ENCODE results near the gene RAE1. TPM values are rescaled to one million over a fixed set of nuclear protein-coding genes. Genes with fewer than 3 reads are reported as not detected.

The RAE1 gene
- total and polyA plus RNA-seq, 7 donors, result 9.1 to 23.6 (median 14.7) TPM

GRCh38 chr20:57396984-57397692, 46.1 kb downstream of the RAE1 start:
- intact Hi-C loops (cut with DNase I), result loop anchor here in 1 of 2 donors (5.0 kb wide), 1 partner anchor 40 kb away; no protein-coding TSS in a partner anchor
- peak; percentile 11 to 50 for DNase-seq
- H3K27ac ChIP-seq, result peak overlapping the region; percentile 92

DNA sequence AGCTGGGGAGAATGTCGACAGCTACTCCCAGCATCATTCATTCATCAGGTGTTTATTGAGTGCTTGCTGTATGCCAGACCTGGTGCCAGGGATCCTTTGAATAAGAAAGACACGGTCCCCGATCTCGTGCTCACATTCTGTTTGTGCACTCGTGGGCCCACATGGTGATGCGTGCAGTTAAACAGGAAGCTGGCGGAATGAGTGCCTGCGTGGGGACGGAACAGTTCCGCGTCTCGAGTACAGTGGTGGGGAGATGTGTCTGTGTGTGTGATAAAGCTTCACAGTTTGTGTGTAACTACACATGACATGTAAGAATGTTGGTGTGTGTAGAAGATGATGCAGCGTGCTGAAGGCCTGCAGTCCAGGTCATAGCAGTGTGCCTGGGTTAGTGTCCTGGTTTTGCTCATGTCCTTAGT, 46.6 kb downstream of the RAE1 start:
- Histone ChIP-seq H3K36me3 (ENCODE audit: insufficient read depth in 1 of 2, low read depth in 1 of 2) (peaks cover 0 to 51% of the 10 kb centered on the region in 2 donors), H3K27ac (peak overlapping the region; percentile 92), H3K27me3 (ENCODE audit: insufficient read depth in 3 of 3, low read length in 2 of 3) (no peaks in the 10 kb centered on the region), H3K4me1 (peaks cover 81% of the 10 kb centered on the region), H3K9me3 (no peaks in the 10 kb centered on the region), H3K4me3 (peak overlapping the region; percentile 77)
- DNase-seq, result peak; percentile 22 to 63
- no peak for ATAC-seq
- TF ChIP-seq CTCF (IDR thresholded peaks at IDR 0.05), result no peak
- intact Hi-C loops (cut with DNase I), result loop anchor here (2.0 to 5.0 kb wide), 2 partner anchors 37 to 40 kb away; no protein-coding TSS in a partner anchor
- 20 to 42% (median 28%) methylated on average over 13 of the region's 13 CpGs for WGBS, 3 donors

More at GRCh38 chr20:57396984-57397692, 46.1 kb downstream of the RAE1 start:
- 56 to 76% (median 61%) methylated on average over 16 of the region's 16 CpGs for WGBS, 3 donors
- Histone ChIP-seq H3K36me3 (ENCODE audit: insufficient read depth in 1 of 2, low read depth in 1 of 2) (peaks cover 0 to 51% of the 10 kb centered on the region in 2 donors), H3K4me3 (peak overlapping the region; percentile 77), H3K9me3 (no peaks in the 10 kb centered on the region), H3K27me3 (ENCODE audit: insufficient read depth in 3 of 3, low read length in 2 of 3) (no peaks in the 10 kb centered on the region), H3K4me1 (peaks cover 81% of the 10 kb centered on the region)
- no peak for TF ChIP-seq CTCF (IDR thresholded peaks at IDR 0.05)
- ATAC-seq, result no peak

- Histone ChIP-seq H3K27me3 (ENCODE audit: insufficient read depth in 3 of 3, low read length in 2 of 3) (no peaks in the 10 kb centered on the region), H3K36me3 (ENCODE audit: insufficient read depth in 1 of 2, low read depth in 1 of 2) (peaks cover 0 to 51% of the 10 kb centered on the region in 2 donors), H3K4me1 (peaks cover 81% of the 10 kb centered on the region), H3K9me3 (no peaks in the 10 kb centered on the region), H3K27ac (peak overlapping the region; percentile 92), H3K4me3 (peak overlapping the region; percentile 77)
- WGBS, 3 donors, result 12 to 22% (median 14%) methylated on average over 15 to 27 of the region's 27 CpGs
- intact Hi-C loops (cut with DNase I), result loop anchor here (2.0 to 5.0 kb wide), 2 partner anchors 36 to 39 kb away; no protein-coding TSS in a partner anchor
- TF ChIP-seq CTCF (IDR thresholded peaks at IDR 0.05), result no peak
- peak; percentile 81 to 91 for DNase-seq
- ATAC-seq, result peak; percentile 41 to 58 (median 53)
Measured at GRCh38 chr20:57398231-57398821, 47.3 kb downstream of the RAE1 start.

GRCh38 chr20:57398901-57399535, 48.0 kb downstream of the RAE1 start:
- H3K36me3 ChIP-seq (ENCODE audit: insufficient read depth in 1 of 2, low read depth in 1 of 2), result peaks cover 3 to 51% of the 10 kb centered on the region in 2 donors
- H3K27ac ChIP-seq, result peak overlapping the region; percentile 92
- 21 to 42% (median 23%) methylated on average over 13 of the region's 13 CpGs for WGBS, 3 donors
- ATAC-seq, result no peak
- H3K9me3 ChIP-seq, result no peaks in the 10 kb centered on the region
- no peaks in the 10 kb centered on the region for H3K27me3 ChIP-seq (ENCODE audit: insufficient read depth in 3 of 3, low read length in 2 of 3)
- H3K4me1 ChIP-seq, result peaks cover 84% of the 10 kb centered on the region
- peak; percentile 10 to 45 for DNase-seq
- intact Hi-C loops (cut with DNase I), result loop anchor here (2.0 to 5.0 kb wide), 2 partner anchors 36 to 38 kb away; no protein-coding TSS in a partner anchor
- peak overlapping the region; percentile 77 for H3K4me3 ChIP-seq
- no peak for TF ChIP-seq CTCF (IDR thresholded peaks at IDR 0.05)
